ENCODE data around the gene HSD11B1. TPM values are rescaled to one million over a fixed set of nuclear protein-coding genes. Genes with fewer than 3 reads are reported as not detected.

HSD11B1 gene
- total and polyA plus RNA-seq, 2 donors (not counting 3 experiments of a cell fraction or from before 2014, with no cell fraction given) = not detected

- no peak overlapping the region for H3K27ac ChIP-seq (ENCODE audit: insufficient read depth, low read depth, low read length)
- no peak overlapping the region for H3K4me2 ChIP-seq (ENCODE audit: insufficient read depth, low read length)
- H3K36me3 ChIP-seq (ENCODE audit: control insufficient read depth in 2 of 2, extremely low read depth in 1 of 2, insufficient read depth in 2 of 2, low read length in 2 of 2) = no peaks in the 10 kb centered on the region
- H4K20me1 ChIP-seq (replicated peaks; ENCODE audit: control insufficient read depth, extremely low read depth, insufficient read depth, low read length) = no peaks in the 10 kb centered on the region
- no peak overlapping the region for H3K9ac ChIP-seq (replicated peaks; ENCODE audit: extremely low read depth, insufficient read depth, low read length)
- CTCF ChIA-PET = no interaction called here
- H3K4me3 ChIP-seq (replicated peaks in 1 of 3; ENCODE audit: insufficient read depth in 1 of 3, low read depth in 1 of 3, low read length in 3 of 3) = no peak overlapping the region
- H3K79me2 ChIP-seq (ENCODE audit: control insufficient read depth, insufficient read depth, low read length) = no peaks in the 10 kb centered on the region
- no TSS peak for BruUV-seq (replicated peaks)
- POLR2A ChIA-PET = no interaction called here
- intact Hi-C loops (cut with micrococcal nuclease) = no loop called here
- DNase-seq (ENCODE audit: low read depth, low spot score) (no peak), FAIRE-seq (no peak)
- H3K9me3 ChIP-seq (replicated peaks; ENCODE audit: control insufficient read depth, insufficient read depth, low read length) = no peaks in the 10 kb centered on the region
- H3K9me1 ChIP-seq (replicated peaks; ENCODE audit: control insufficient read depth, extremely low read depth, insufficient read depth, low read length) = no peaks in the 10 kb centered on the region
- peaks cover 0 to 5% of the 10 kb centered on the region in 2 experiments for H3K27me3 ChIP-seq (ENCODE audit: control insufficient read depth in 2 of 2, insufficient read depth in 2 of 2, low read length in 2 of 2)
- dilution Hi-C loops (cut with MboI; ENCODE audit: extremely low pct_ligation_motif_present, low sequenced_read_pairs) = no loop called here
- no peak overlapping the region for H2AFZ ChIP-seq (ENCODE audit: low read depth, low read length)
- H3K4me1 ChIP-seq (ENCODE audit: control insufficient read depth, extremely low read depth, insufficient read depth, low read length) = no peaks in the 10 kb centered on the region
- no peak for TF ChIP-seq MAX (IDR thresholded peaks at IDR 0.05; ENCODE audit: insufficient read depth, insufficient read length)
- no peak for TF ChIP-seq MYC (IDR thresholded peaks at IDR 0.05; ENCODE audit: low read depth, low read length)
- no peak for TF ChIP-seq POLR2A (IDR thresholded peaks at IDR 0.05; ENCODE audit: low read depth, low read length)
- no peak for TF ChIP-seq CTCF (IDR thresholded peaks at IDR 0.05; ENCODE audit: extremely low read depth in 1 of 2, insufficient read depth in 1 of 2, low read depth in 1 of 2, low read length in 2 of 2)
- no peak for TF ChIP-seq JUN (IDR thresholded peaks at IDR 0.05; ENCODE audit: borderline replicate concordance, insufficient read depth, insufficient read length, low read depth)
- no peak for TF ChIP-seq POLR2AphosphoS5 (IDR thresholded peaks at IDR 0.05; ENCODE audit: insufficient read depth, low read depth, low read length)
- no peak for TF ChIP-seq EZH2 (IDR thresholded peaks at IDR 0.05; ENCODE audit: borderline replicate concordance, low read depth, low read length, severe bottlenecking)
- TF ChIP-seq FOS (IDR thresholded peaks at IDR 0.05; ENCODE audit: borderline replicate concordance, insufficient read depth, low read length) = no peak
- no peak for TF ChIP-seq GATA2 (IDR thresholded peaks at IDR 0.05; ENCODE audit: insufficient read depth, insufficient read length, low read depth, low read length)
Observed at GRCh38 chr1:209720326-209720725, 15.7 kb downstream of the HSD11B1 start.

Measured in endothelial cell of umbilical vein (primary cell).